ENCODE measurements around the gene ANAPC4. TPM values are rescaled to one million over a fixed set of nuclear protein-coding genes. Genes with fewer than 3 reads are reported as not detected.

Gene ANAPC4
- polyA plus RNA-seq, 1 donor (not counting 4 experiments of a cell fraction or from before 2014, with no cell fraction given), result 26.9 TPM

GRCh38 chr4:25377572-25378436 lies 741 bp downstream of the ANAPC4 start:
- Histone ChIP-seq H3K9me1 (ENCODE audit: control insufficient read depth, extremely low read depth, insufficient read depth, low read length) (no peaks in the 10 kb centered on the region), H3K4me2 (ENCODE audit: control insufficient read depth, extremely low read depth, insufficient read depth, low read depth, low read length) (peak overlapping the region; percentile 89), H3K27me3 (ENCODE audit: control insufficient read depth, extremely low read depth, insufficient read depth, low read length) (no peaks in the 10 kb centered on the region), H3K4me1 (ENCODE audit: control insufficient read depth, extremely low read depth, insufficient read depth, low read length) (peaks cover 17% of the 10 kb centered on the region), H3K36me3 (ENCODE audit: control insufficient read depth in 2 of 2, extremely low read depth in 1 of 2, insufficient read depth in 2 of 2, low read length in 2 of 2) (peaks cover 8 to 17% of the 10 kb centered on the region in 2 experiments), H2AFZ (ENCODE audit: control insufficient read depth, low read length) (peak overlapping the region; percentile 87), H3K79me2 (ENCODE audit: control insufficient read depth, insufficient read depth, low read length) (peaks cover 23% of the 10 kb centered on the region), H3K9me3 (ENCODE audit: control insufficient read depth, low read depth, low read length) (no peaks in the 10 kb centered on the region), H3K27ac (ENCODE audit: control insufficient read depth, insufficient read depth, low read length) (peak overlapping the region; percentile 61), H3K9ac (ENCODE audit: control insufficient read depth, extremely low read depth, insufficient read depth, low read length) (peak overlapping the region; percentile 85), H4K20me1 (ENCODE audit: control insufficient read depth, extremely low read depth, insufficient read depth, low read length) (no peaks in the 10 kb centered on the region), H3K4me3 (ENCODE audit: control insufficient read depth in 2 of 3, extremely low read depth in 1 of 3, insufficient read depth in 2 of 3, low read depth in 1 of 3, low read length in 3 of 3) (peak overlapping the region; percentile 92 to 95 (median 93))
- FAIRE-seq (no peak), DNase-seq (ENCODE audit: low read depth, low spot score) (no peak)
- no peak for TF ChIP-seq EZH2 (IDR thresholded peaks at IDR 0.05; ENCODE audit: low read length)
- TF ChIP-seq, protein P1, sequence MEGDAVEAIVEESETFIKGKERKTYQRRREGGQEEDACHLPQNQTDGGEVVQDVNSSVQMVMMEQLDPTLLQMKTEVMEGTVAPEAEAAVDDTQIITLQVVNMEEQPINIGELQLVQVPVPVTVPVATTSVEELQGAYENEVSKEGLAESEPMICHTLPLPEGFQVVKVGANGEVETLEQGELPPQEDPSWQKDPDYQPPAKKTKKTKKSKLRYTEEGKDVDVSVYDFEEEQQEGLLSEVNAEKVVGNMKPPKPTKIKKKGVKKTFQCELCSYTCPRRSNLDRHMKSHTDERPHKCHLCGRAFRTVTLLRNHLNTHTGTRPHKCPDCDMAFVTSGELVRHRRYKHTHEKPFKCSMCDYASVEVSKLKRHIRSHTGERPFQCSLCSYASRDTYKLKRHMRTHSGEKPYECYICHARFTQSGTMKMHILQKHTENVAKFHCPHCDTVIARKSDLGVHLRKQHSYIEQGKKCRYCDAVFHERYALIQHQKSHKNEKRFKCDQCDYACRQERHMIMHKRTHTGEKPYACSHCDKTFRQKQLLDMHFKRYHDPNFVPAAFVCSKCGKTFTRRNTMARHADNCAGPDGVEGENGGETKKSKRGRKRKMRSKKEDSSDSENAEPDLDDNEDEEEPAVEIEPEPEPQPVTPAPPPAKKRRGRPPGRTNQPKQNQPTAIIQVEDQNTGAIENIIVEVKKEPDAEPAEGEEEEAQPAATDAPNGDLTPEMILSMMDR (optimal IDR thresholded peaks at IDR 0.05 in 1 of 3, IDR thresholded peaks at IDR 0.05 in 1 of 3, conservative IDR thresholded peaks at IDR 0.05 in 1 of 3; ENCODE audit: extremely low read depth in 1 of 3, insufficient read depth in 2 of 3, low read length in 3 of 3), result no peak
- dilution Hi-C loops (cut with MboI; ENCODE audit: extremely low pct_ligation_motif_present, low sequenced_read_pairs), result no loop called here

- H3K27ac ChIP-seq (ENCODE audit: control insufficient read depth, insufficient read depth, low read length), result no peak overlapping the region
- TF ChIP-seq EZH2 (IDR thresholded peaks at IDR 0.05; ENCODE audit: low read length), result no peak
- TF ChIP-seq, protein P1 (optimal IDR thresholded peaks at IDR 0.05 in 1 of 3, IDR thresholded peaks at IDR 0.05 in 1 of 3, conservative IDR thresholded peaks at IDR 0.05 in 1 of 3; ENCODE audit: extremely low read depth in 1 of 3, insufficient read depth in 2 of 3, low read length in 3 of 3), result no peak
- no peak overlapping the region for H3K9ac ChIP-seq (ENCODE audit: control insufficient read depth, extremely low read depth, insufficient read depth, low read length)
- H3K79me2 ChIP-seq (ENCODE audit: control insufficient read depth, insufficient read depth, low read length), result peaks cover 23% of the 10 kb centered on the region
- peak overlapping the region; percentile 92 to 95 (median 93) for H3K4me3 ChIP-seq (ENCODE audit: control insufficient read depth in 2 of 3, extremely low read depth in 1 of 3, insufficient read depth in 2 of 3, low read depth in 1 of 3, low read length in 3 of 3)
- peaks cover 8 to 17% of the 10 kb centered on the region in 2 experiments for H3K36me3 ChIP-seq (ENCODE audit: control insufficient read depth in 2 of 2, extremely low read depth in 1 of 2, insufficient read depth in 2 of 2, low read length in 2 of 2)
- H3K4me1 ChIP-seq (ENCODE audit: control insufficient read depth, extremely low read depth, insufficient read depth, low read length), result peaks cover 17% of the 10 kb centered on the region
- no peaks in the 10 kb centered on the region for H3K27me3 ChIP-seq (ENCODE audit: control insufficient read depth, extremely low read depth, insufficient read depth, low read length)
- dilution Hi-C loops (cut with MboI; ENCODE audit: extremely low pct_ligation_motif_present, low sequenced_read_pairs), result no loop called here
- DNase-seq (ENCODE audit: low read depth, low spot score) (no peak), FAIRE-seq (no peak)
- H3K9me1 ChIP-seq (ENCODE audit: control insufficient read depth, extremely low read depth, insufficient read depth, low read length), result no peaks in the 10 kb centered on the region
- no peaks in the 10 kb centered on the region for H4K20me1 ChIP-seq (ENCODE audit: control insufficient read depth, extremely low read depth, insufficient read depth, low read length)
- peak overlapping the region; percentile 89 for H3K4me2 ChIP-seq (ENCODE audit: control insufficient read depth, extremely low read depth, insufficient read depth, low read depth, low read length)
- no peak overlapping the region for H2AFZ ChIP-seq (ENCODE audit: control insufficient read depth, low read length)
- no peaks in the 10 kb centered on the region for H3K9me3 ChIP-seq (ENCODE audit: control insufficient read depth, low read depth, low read length)
Observed at GRCh38 chr4:25378437-25378743, 1.3 kb downstream of the ANAPC4 start.

Measured in keratinocyte (primary cell).